ENCODE results near the gene NFU1. TPM values are rescaled to one million over a fixed set of nuclear protein-coding genes. Genes with fewer than 3 reads are reported as not detected.

The NFU1 gene
- total RNA-seq, 2 donors from 2014 or later: 58.4 to 62.0 TPM

- H3K36me3 ChIP-seq: no peaks in the 10 kb centered on the region
- H3K9ac ChIP-seq (ENCODE audit: low read depth in 2 of 2, low read length in 2 of 2): no peak overlapping the region
- intact Hi-C loops (cut with DNase I): no loop called here
Measured at GRCh38 chr2:69400121-69400520, 37.1 kb downstream of the NFU1 start.

GRCh38 chr2:69397234-69397633 lies 40.0 kb downstream of the NFU1 start:
- DNase-seq: no peak
- Histone ChIP-seq H3K36me3 (no peaks in the 10 kb centered on the region), H3K9ac (ENCODE audit: low read depth in 2 of 2, low read length in 2 of 2) (no peak overlapping the region), H3K27ac (no peak overlapping the region), H3K27me3 (no peaks in the 10 kb centered on the region), H3K9me3 (no peaks in the 10 kb centered on the region), H3K4me3 (no peak overlapping the region), H3K4me1 (peaks cover 7% of the 10 kb centered on the region)
- TF ChIP-seq CTCF (IDR thresholded peaks at IDR 0.05): no peak
- intact Hi-C loops (cut with DNase I): no loop called here

More at GRCh38 chr2:69400121-69400520, 37.1 kb downstream of the NFU1 start:
- no peak for DNase-seq
- peaks cover 7% of the 10 kb centered on the region for H3K4me1 ChIP-seq
- H3K27ac ChIP-seq: no peak overlapping the region
- H3K27me3 ChIP-seq: no peaks in the 10 kb centered on the region
- no peaks in the 10 kb centered on the region for H3K9me3 ChIP-seq
- TF ChIP-seq CTCF (IDR thresholded peaks at IDR 0.05): no peak
- H3K4me3 ChIP-seq: no peak overlapping the region

- no peaks in the 10 kb centered on the region for H3K27me3 ChIP-seq
- intact Hi-C loops (cut with DNase I): no loop called here
- no peaks in the 10 kb centered on the region for H3K9me3 ChIP-seq
- DNase-seq: no peak
- H3K4me1 ChIP-seq: peaks cover 7% of the 10 kb centered on the region
- no peak overlapping the region for H3K27ac ChIP-seq
- H3K36me3 ChIP-seq: no peaks in the 10 kb centered on the region
- H3K9ac ChIP-seq (ENCODE audit: low read depth in 2 of 2, low read length in 2 of 2): no peak overlapping the region
- no peak overlapping the region for H3K4me3 ChIP-seq
- no peak for TF ChIP-seq CTCF (IDR thresholded peaks at IDR 0.05)
Measured at GRCh38 chr2:69395866-69396265, 41.4 kb downstream of the NFU1 start.

- Histone ChIP-seq H3K9me3 (no peaks in the 10 kb centered on the region), H3K9ac (ENCODE audit: low read depth in 2 of 2, low read length in 2 of 2) (no peak overlapping the region), H3K27ac (no peak overlapping the region), H3K4me1 (peaks cover 10% of the 10 kb centered on the region), H3K4me3 (no peak overlapping the region), H3K36me3 (no peaks in the 10 kb centered on the region), H3K27me3 (no peaks in the 10 kb centered on the region)
- TF ChIP-seq CTCF (IDR thresholded peaks at IDR 0.05): no peak
- DNase-seq: no peak
- intact Hi-C loops (cut with DNase I): no loop called here
Measured at GRCh38 chr2:69393963-69394362, 43.3 kb downstream of the NFU1 start.

GRCh38 chr2:69390471-69390870 lies 46.8 kb downstream of the NFU1 start:
- Histone ChIP-seq H3K4me1 (peaks cover 5% of the 10 kb centered on the region), H3K27me3 (no peaks in the 10 kb centered on the region), H3K4me3 (no peak overlapping the region), H3K9me3 (no peaks in the 10 kb centered on the region), H3K9ac (ENCODE audit: low read depth in 2 of 2, low read length in 2 of 2) (no peak overlapping the region), H3K36me3 (no peaks in the 10 kb centered on the region), H3K27ac (no peak overlapping the region)
- intact Hi-C loops (cut with DNase I): no loop called here
- TF ChIP-seq CTCF (IDR thresholded peaks at IDR 0.05): no peak
- peak; percentile 41 for DNase-seq

- TF ChIP-seq CTCF (IDR thresholded peaks at IDR 0.05): no peak
- Histone ChIP-seq H3K9ac (ENCODE audit: low read depth in 2 of 2, low read length in 2 of 2) (no peak overlapping the region), H3K4me1 (peaks cover 5% of the 10 kb centered on the region), H3K9me3 (no peaks in the 10 kb centered on the region), H3K4me3 (no peak overlapping the region), H3K27ac (no peak overlapping the region), H3K27me3 (no peaks in the 10 kb centered on the region), H3K36me3 (no peaks in the 10 kb centered on the region)
- DNase-seq: no peak
- intact Hi-C loops (cut with DNase I): no loop called here
Measured at GRCh38 chr2:69390001-69390400, 47.2 kb downstream of the NFU1 start.
